PC-9 (cell line): ENCODE data around the gene PICALM.

Experiments
- EZH2 ChIP-seq: fragments of 200-600 bp; sonication (generic); IDR thresholded peaks from 2 replicates; pipeline ENCODE4 v1.8.0; 2017; ENCODE audit warnings: antibody characterized with exemption, low read depth
- TF ChIP-seq, protein P1 (sequence below): fragments of 200-600 bp; sonication (generic); conservative IDR thresholded peaks from 2 replicates; pipeline ENCODE4 v1.6.1; 2017; ENCODE audit warnings: mixed run types, antibody characterized with exemption, mild to moderate bottlenecking, moderate library complexity

DNA sequence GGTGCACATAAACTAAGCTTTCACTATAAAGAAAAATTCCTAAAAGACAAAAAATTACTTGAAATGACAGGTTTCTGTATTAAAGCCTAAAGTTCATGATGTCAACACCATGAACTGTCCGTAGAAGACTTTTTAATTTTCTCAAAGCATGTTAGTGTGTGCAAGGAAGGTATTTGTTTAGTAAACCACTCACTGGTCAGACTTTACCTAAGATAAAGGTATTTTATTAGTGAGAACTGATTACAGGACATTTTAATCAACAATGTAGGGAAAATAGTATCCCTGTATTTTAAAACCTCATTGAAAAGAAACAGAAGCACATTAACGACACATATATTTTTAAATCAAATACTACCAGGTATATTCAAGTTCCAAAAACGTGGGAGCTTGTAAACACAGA lies 2.9 kb downstream of the PICALM start:
- TF ChIP-seq, protein P1, sequence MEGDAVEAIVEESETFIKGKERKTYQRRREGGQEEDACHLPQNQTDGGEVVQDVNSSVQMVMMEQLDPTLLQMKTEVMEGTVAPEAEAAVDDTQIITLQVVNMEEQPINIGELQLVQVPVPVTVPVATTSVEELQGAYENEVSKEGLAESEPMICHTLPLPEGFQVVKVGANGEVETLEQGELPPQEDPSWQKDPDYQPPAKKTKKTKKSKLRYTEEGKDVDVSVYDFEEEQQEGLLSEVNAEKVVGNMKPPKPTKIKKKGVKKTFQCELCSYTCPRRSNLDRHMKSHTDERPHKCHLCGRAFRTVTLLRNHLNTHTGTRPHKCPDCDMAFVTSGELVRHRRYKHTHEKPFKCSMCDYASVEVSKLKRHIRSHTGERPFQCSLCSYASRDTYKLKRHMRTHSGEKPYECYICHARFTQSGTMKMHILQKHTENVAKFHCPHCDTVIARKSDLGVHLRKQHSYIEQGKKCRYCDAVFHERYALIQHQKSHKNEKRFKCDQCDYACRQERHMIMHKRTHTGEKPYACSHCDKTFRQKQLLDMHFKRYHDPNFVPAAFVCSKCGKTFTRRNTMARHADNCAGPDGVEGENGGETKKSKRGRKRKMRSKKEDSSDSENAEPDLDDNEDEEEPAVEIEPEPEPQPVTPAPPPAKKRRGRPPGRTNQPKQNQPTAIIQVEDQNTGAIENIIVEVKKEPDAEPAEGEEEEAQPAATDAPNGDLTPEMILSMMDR: no peak
- TF ChIP-seq EZH2: no peak
